NOMO-1 treated with dmso at 0.1 percent for 144 hours (cell line): ENCODE measurements around the gene SOCS4.
"Not testable (repeated sequence)": the region's sequence is repeated elsewhere in the genome, so short reads cannot be mapped to it uniquely, and the experiment has no call there.

Experiments
- DNase-seq: peaks from one replicate; lab custom pipeline; 2025; ENCODE audit not compliant: unreplicated experiment; lab: John Stamatoyannopoulos, UW

SOCS4 gene

GRCh38 chr14:55051423-55052268 is 24.6 kb downstream of the SOCS4 start, which contains the start of gene MAPK1IP1L:
TSS of gene MAPK1IP1L (plus strand) at chr14:55051647. CDS start at chr14:55061684, 10,037 bp downstream.
- DNase-seq = peak; percentile 76

- DNase-seq = no peak
These were observed 25.4 kb downstream of the SOCS4 start for GRCh38 chr14:55052269-55052930.

GRCh38 chr14:55053018-55053417 is 26.0 kb downstream of the SOCS4 start:
- no peak for DNase-seq

- DNase-seq = no peak
These were observed 26.5 kb downstream of the SOCS4 start for GRCh38 chr14:55053500-55053899.

- DNase-seq = no peak
These were observed 27.1 kb downstream of the SOCS4 start for GRCh38 chr14:55054098-55054497.

- DNase-seq = no peak
These were observed 30.9 kb downstream of the SOCS4 start for GRCh38 chr14:55057919-55058318.

- DNase-seq = no peak
These were observed 32.3 kb downstream of the SOCS4 start for GRCh38 chr14:55059333-55059732.

GRCh38 chr14:55062517-55063351 is 35.7 kb downstream of the SOCS4 start:
- DNase-seq = no peak

- DNase-seq = not testable (repeated sequence)
These were observed 37.9 kb downstream of the SOCS4 start for GRCh38 chr14:55064896-55065295.

- no peak for DNase-seq
These were observed 38.4 kb downstream of the SOCS4 start for GRCh38 chr14:55065411-55065810.

GRCh38 chr14:55066223-55066622 is 39.2 kb downstream of the SOCS4 start:
- DNase-seq = no peak

- DNase-seq = no peak
These were observed 44.0 kb downstream of the SOCS4 start for GRCh38 chr14:55070981-55071411.

- peak; percentile 9 for DNase-seq
These were observed 45.0 kb downstream of the SOCS4 start for GRCh38 chr14:55071870-55072640.

- DNase-seq = no peak
These were observed 46.8 kb downstream of the SOCS4 start for GRCh38 chr14:55073856-55074255.

- DNase-seq = no peak
These were observed 47.6 kb downstream of the SOCS4 start for GRCh38 chr14:55074662-55075061.

- no peak for DNase-seq
These were observed 48.7 kb downstream of the SOCS4 start for GRCh38 chr14:55075628-55076175.

- DNase-seq = no peak
These were observed 50.4 kb downstream of the SOCS4 start for GRCh38 chr14:55077170-55078151.

GRCh38 chr14:55079961-55080360 is 52.9 kb downstream of the SOCS4 start:
- peak; percentile 27 for DNase-seq

- DNase-seq = no peak
These were observed 57.5 kb downstream of the SOCS4 start for GRCh38 chr14:55084401-55085059.
